HFFc6 (cell line): ENCODE results near the gene DUSP21. TPM values are rescaled to one million over a fixed set of nuclear protein-coding genes. Genes with fewer than 3 reads are reported as not detected.

Source experiments
- DNase-seq: peaks from one replicate; pipeline ENCODE4 v3.0.0-alpha.2; 2018
- H3K27ac Mint-ChIP-seq: 2 replicates; pipeline ENCODE4 v1.8.0; 2020; ENCODE audit warnings: mild to moderate bottlenecking, mixed read lengths
- H3K27me3 Mint-ChIP-seq: 2 replicates; pipeline ENCODE4 v1.8.0; 2021; ENCODE audit warnings: mild to moderate bottlenecking, moderate library complexity, mixed read lengths; ENCODE audit not compliant: insufficient read depth
- H3K36me3 Mint-ChIP-seq: 2 replicates; pipeline ENCODE4 v1.8.0; 2021; ENCODE audit warnings: low read depth, mixed read lengths
- H3K4me1 Mint-ChIP-seq: 2 replicates; pipeline ENCODE4 v1.8.0; 2020; ENCODE audit warnings: low read depth, mixed read lengths
- H3K4me3 Mint-ChIP-seq: 2 replicates; pipeline ENCODE4 v1.8.0; 2020; ENCODE audit warnings: mild to moderate bottlenecking, moderate library complexity, mixed read lengths
- H3K9me3 Mint-ChIP-seq: 2 replicates; pipeline ENCODE4 v1.8.0; 2020; ENCODE audit warnings: mild to moderate bottlenecking, mixed read lengths
- CTCF ChIP-seq: fragments of 200-600 bp; sonication (generic); IDR thresholded peaks from 2 replicates; pipeline ENCODE4 v1.5.0; 2021; ENCODE audit warnings: antibody characterized with exemption, mild to moderate bottlenecking
- total RNA-seq, 6 experiments: library from RNA; stranded (reverse); fragmentation: NEBNext Ultra II Directional; extraction: Animal tissue kit (Norgen Biotek cat#: 25700); gene quantifications; 2 replicates in 1 of 6; 3 replicates in 5 of 6; pipeline ENCODE4 v1.2.3, GENCODE V29; 2021

Gene DUSP21
- total RNA-seq, 6 experiments from 2014 or later: not detected

- peak overlapping the region; percentile 97 for H3K4me3 Mint-ChIP-seq
- H3K9me3 Mint-ChIP-seq: no peaks in the 10 kb centered on the region
- peak; percentile 17 for DNase-seq
- H3K27ac Mint-ChIP-seq: peak overlapping the region; percentile 95
- no peak for TF ChIP-seq CTCF
- peaks cover 6% of the 10 kb centered on the region for H3K4me1 Mint-ChIP-seq
- H3K36me3 Mint-ChIP-seq: peaks cover 5% of the 10 kb centered on the region
- H3K27me3 Mint-ChIP-seq: 0 out of 2 replicates have a peak, but pooled peaks cover 2% of the 10 kb centered on the region
Observed at GRCh38 chrX:44873415-44874276, 29.8 kb downstream of the DUSP21 start.

- no peak for DNase-seq
- Mint-ChIP-seq H3K4me3 (peak overlapping the region; percentile 97), H3K9me3 (no peaks in the 10 kb centered on the region)
Observed at GRCh38 chrX:44874420-44875184, 30.8 kb downstream of the DUSP21 start.

GRCh38 chrX:44875185-44875489 is 31.3 kb downstream of the DUSP21 start:
- DNase-seq: no peak
- no peak overlapping the region for H3K27ac Mint-ChIP-seq
- H3K4me3 Mint-ChIP-seq: peak overlapping the region; percentile 97
- no peak for TF ChIP-seq CTCF
- H3K4me1 Mint-ChIP-seq: peaks cover 6% of the 10 kb centered on the region
- H3K9me3 Mint-ChIP-seq: no peaks in the 10 kb centered on the region
- H3K36me3 Mint-ChIP-seq: peaks cover 7% of the 10 kb centered on the region
- 0 out of 2 replicates have a peak, but pooled peaks cover 2% of the 10 kb centered on the region for H3K27me3 Mint-ChIP-seq

More at GRCh38 chrX:44874420-44875184, 30.8 kb downstream of the DUSP21 start:
- Mint-ChIP-seq H3K4me1 (peaks cover 6% of the 10 kb centered on the region), H3K36me3 (peaks cover 5% of the 10 kb centered on the region), H3K27ac (peak overlapping the region; percentile 95), H3K27me3 (0 out of 2 replicates have a peak, but pooled peaks cover 2% of the 10 kb centered on the region)
- no peak; the same call in 1 of the 2 replicates for TF ChIP-seq CTCF

- Mint-ChIP-seq H3K27me3 (0 out of 2 replicates have a peak, but pooled peaks cover 2% of the 10 kb centered on the region), H3K4me1 (peaks cover 5% of the 10 kb centered on the region), H3K27ac (peak overlapping the region; percentile 45), H3K9me3 (no peaks in the 10 kb centered on the region), H3K4me3 (peak overlapping the region; percentile 97), H3K36me3 (peaks cover 9% of the 10 kb centered on the region)
- no peak for TF ChIP-seq CTCF
- DNase-seq: peak; percentile 15
Observed at GRCh38 chrX:44876086-44876485, 32.3 kb downstream of the DUSP21 start.

- Mint-ChIP-seq H3K4me3 (peak overlapping the region; percentile 97; the same call in 1 of the 2 replicates), H3K27ac (no peak overlapping the region), H3K36me3 (peaks cover 9% of the 10 kb centered on the region), H3K27me3 (0 out of 2 replicates have a peak, but pooled peaks cover 2% of the 10 kb centered on the region), H3K9me3 (no peaks in the 10 kb centered on the region), H3K4me1 (no peaks in the 10 kb centered on the region)
- no peak for TF ChIP-seq CTCF
- no peak for DNase-seq
Observed at GRCh38 chrX:44876767-44877166, 32.9 kb downstream of the DUSP21 start.
